GM12801 (cell line): Measurements from ENCODE around the gene C2CD5.

ENCODE experiments used
- TF ChIP-seq, protein P1 (sequence below): IDR thresholded peaks from one replicate; pipeline ENCODE4 v1.5.1; 2011; ENCODE audit warnings: control low read depth; ENCODE audit not compliant: insufficient read length; ENCODE audit errors: extremely low read depth

The C2CD5 gene

DNA sequence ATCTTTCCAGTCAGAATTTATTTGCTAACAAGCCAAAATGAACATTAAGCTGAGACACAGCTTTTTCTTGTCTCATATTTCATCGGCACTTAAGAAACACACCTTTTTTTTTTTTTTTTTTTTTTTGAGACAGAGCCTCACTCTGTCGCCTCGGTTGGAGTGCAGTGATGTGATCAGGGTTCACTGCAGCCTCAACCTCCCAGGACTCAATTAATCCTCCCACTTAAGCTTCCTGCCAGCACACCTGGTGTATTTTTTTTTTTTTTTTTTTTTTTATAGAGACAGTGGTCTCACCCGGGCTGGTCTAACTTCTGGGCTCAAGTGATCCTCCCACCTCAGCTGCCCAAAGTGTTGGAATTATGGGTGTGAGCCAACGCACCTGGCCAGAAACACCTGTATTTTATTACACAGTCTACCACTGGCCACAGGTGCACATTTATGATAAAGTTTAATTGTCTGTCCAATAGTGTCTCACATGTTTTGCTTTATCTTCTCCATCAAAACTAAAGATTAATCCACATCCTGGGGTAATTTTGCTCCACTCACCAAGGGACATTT, 62.7 kb downstream of the C2CD5 start:
- TF ChIP-seq, protein P1, sequence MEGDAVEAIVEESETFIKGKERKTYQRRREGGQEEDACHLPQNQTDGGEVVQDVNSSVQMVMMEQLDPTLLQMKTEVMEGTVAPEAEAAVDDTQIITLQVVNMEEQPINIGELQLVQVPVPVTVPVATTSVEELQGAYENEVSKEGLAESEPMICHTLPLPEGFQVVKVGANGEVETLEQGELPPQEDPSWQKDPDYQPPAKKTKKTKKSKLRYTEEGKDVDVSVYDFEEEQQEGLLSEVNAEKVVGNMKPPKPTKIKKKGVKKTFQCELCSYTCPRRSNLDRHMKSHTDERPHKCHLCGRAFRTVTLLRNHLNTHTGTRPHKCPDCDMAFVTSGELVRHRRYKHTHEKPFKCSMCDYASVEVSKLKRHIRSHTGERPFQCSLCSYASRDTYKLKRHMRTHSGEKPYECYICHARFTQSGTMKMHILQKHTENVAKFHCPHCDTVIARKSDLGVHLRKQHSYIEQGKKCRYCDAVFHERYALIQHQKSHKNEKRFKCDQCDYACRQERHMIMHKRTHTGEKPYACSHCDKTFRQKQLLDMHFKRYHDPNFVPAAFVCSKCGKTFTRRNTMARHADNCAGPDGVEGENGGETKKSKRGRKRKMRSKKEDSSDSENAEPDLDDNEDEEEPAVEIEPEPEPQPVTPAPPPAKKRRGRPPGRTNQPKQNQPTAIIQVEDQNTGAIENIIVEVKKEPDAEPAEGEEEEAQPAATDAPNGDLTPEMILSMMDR: no peak

DNA sequence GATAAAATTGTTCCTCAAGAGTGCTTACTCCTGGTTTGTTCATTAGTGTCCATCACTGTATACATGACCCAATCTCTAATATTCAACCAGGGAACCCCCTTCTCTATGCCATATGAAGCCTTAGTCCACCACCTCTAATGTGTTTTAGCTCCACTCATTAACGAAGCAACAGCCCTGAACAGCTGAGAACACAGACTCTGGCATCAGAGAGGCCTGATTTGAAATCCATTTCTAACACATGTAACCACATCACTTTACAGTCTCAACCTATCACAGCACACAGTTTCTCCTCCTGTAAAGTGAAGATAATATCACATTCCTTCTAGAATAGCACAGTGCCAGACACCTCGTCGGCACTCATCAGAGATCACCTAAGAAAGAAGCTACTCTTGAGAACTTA, 64.3 kb downstream of the C2CD5 start:
- TF ChIP-seq, protein P1: no peak

DNA sequence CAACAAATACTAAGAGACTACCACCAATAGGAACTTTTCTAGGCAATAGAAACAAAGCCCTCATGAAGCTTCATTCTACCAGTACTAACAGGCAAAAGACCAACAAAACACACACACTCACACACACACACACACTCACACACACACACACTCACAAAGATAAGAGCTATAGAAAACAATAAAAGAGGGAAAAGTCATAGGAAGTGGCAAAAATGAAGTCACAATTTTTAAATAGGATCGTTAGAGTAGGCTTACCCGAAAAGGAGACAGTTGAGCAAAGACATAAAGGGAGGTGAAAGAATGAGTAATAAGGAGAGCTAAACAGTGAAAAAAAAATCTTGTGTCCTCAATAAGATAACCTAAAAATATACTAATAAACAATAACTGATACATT, 66.5 kb downstream of the C2CD5 start:
- TF ChIP-seq, protein P1: no peak

DNA sequence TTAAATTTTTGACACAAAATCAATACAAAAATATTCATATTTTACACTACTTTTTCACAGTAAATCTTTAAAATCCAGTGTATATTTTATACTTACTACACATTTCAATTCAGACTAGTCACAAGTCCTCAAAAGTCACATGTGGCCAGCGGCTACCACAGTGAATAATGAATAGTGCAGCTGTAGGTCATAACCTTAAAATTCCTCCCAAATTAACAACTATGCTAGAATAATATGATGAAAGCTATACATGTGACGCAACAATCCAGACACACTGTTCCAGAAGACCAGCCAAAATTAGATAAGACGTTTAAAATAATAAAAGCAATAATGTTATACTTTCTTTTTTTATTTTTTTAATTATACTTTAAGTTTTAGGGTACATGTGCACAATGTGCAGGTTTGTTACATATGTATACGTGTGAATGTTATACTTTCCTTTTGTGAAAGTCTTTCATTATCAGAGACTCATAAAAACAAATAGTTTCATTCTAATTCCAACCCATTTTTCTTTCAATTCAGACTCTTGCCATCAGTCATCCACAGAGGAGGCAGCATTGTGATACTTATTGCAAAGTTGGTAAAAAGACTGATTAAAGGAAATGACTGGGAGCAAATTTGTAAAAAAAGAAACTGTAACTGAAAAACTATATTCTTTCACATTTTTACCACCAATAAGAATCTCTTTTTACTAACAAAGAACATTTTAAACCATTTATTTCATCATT, 67.0 kb downstream of the C2CD5 start:
- TF ChIP-seq, protein P1: no peak

DNA sequence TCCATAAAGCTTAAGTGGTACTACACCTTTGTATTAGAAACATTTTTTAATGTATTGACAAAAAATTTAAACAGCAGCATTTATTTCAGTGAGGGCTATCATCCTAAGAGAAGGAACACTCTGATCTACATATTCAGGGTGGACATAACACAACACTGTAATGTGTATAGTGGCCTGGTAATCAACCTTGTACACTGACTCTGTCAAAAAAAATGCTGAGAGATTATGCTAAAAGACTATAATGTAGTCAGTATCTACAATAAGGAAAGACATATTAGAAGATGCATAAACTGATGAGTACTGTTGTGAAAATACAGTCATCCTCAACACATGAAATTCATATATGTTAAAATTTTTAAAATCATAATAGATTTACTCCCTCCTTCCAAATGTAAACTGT, 68.2 kb downstream of the C2CD5 start:
- TF ChIP-seq, protein P1: no peak

DNA sequence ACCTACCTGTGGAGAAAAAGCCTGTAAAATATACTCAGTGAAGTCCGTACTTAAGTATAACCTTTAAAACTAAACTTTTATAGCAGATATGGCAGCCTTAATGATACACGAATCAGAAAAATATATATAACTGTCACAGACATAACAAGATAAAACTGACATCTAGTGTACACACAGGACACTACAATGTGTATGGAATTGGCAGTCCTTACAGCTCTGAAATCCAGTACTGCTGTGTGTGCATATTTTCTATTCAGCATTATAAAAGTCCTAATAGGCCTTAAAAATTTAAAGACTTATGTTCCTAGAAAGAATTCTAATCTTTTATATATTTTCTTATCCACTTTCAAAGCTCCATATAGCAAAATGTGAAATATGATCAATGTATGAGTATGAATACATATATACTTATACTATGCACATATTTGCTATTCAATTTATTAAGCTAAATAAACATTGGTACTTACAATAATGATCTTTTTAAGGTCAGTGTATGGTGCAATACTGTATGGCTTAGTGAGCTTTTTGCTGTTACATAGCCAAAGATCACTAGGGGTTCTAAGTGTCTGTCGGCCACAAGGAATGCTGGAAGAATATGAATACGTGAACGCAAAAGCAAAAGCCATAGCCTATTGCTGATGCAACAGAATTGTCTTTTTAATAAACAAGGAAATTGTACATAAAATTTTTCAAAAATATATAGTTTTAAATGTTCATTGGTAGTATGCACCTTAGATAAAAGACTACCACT, 69.2 kb downstream of the C2CD5 start:
- TF ChIP-seq, protein P1: no peak

DNA sequence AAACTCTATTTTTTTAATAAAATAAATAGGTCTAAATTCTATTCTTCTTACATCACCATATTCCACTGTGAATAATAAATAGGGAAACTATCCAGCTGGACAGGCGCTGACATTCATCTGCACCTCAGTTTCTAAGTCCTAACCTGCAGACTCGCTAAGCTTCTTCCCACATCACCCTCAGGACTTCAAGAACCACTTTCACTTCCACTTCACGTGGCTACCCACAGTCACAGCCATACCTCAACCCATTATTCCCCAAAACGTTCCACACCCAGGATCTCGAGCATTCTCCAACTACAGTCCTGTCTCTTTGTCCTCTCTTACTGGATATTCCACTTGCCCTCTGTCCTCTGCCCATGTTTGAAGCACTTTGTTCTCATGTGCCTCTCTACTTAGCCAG, 71.1 kb downstream of the C2CD5 start:
- TF ChIP-seq, protein P1: no peak
